Measurements from ENCODE around the gene ZC3H6. TPM values are rescaled to one million over a fixed set of nuclear protein-coding genes. Genes with fewer than 3 reads are reported as not detected.

The ZC3H6 gene
- total RNA-seq, 4 donors from 2014 or later: 2.8 to 13.0 (median 8.5) TPM

Small RNA genes lying within 50 kb of the gene (small RNA-seq; reads per million reads assigned to genes)
- gene AC115115.1: 0 reads per million in 4 donors

Other genes with a start within 250 kb of the ZC3H6 start
- 10 to 100 TPM; 21.9 to 74.5 (median 60.7) TPM for gene TMEM87B, start 220.3 kb upstream of the ZC3H6 start, total RNA-seq
- gene FBLN7, start 137.2 kb upstream of the ZC3H6 start, total RNA-seq: 1 to 10 TPM in 2 of 4 donors, not detected in 2; 1.2 to 2.9 TPM
- 10 to 100 TPM in 2 of 4 donors, 1 to 10 TPM in 2; 1.6 to 83.2 (median 12.1) TPM for gene ZC3H8, start 20.6 kb upstream of the ZC3H6 start, total RNA-seq
- gene RGPD8, start 158.0 kb downstream of the ZC3H6 start, total RNA-seq: 10 to 100 TPM in 3 of 4 donors, 1 to 10 TPM in 1; 8.0 to 32.4 (median 14.6) TPM
- gene TTL, start 206.6 kb downstream of the ZC3H6 start, total RNA-seq: 10 to 100 TPM in 3 of 4 donors, 1 to 10 TPM in 1; 7.9 to 61.3 (median 16.6) TPM